Muscle of arm (tissue), 12 donors: ENCODE measurements around the gene HECTD1. TPM values are rescaled to one million over a fixed set of nuclear protein-coding genes. Genes with fewer than 3 reads are reported as not detected.
A peak's percentile ranks its signal among the peaks of the same experiment; 100 is the strongest.

Experiments used
- DNase-seq: peaks from one replicate; pipeline ENCODE4 v3.0.0-alpha.2; 2013
- polyA plus RNA-seq, 12 donors: library from polyadenylated mRNA; unstranded; fragments of 120-200 nt; gene quantifications; one replicate each; pipeline ENCODE4 v1.2.1, GENCODE V29; 2013; ENCODE audit not compliant: insufficient read length in 12 of 12

Gene HECTD1
- polyA plus RNA-seq, 12 donors = 74.2 to 157 (median 125) TPM; not detected in 1

- no peak for DNase-seq
These were observed 150.6 kb downstream of the HECTD1 start for GRCh38 chr14:31057035-31057434.

GRCh38 chr14:31052905-31053586 lies 154.5 kb downstream of the HECTD1 start:
- DNase-seq = peak; percentile 21

GRCh38 chr14:31051511-31051910 lies 156.1 kb downstream of the HECTD1 start:
- DNase-seq = no peak

- DNase-seq = no peak
These were observed 156.6 kb downstream of the HECTD1 start for GRCh38 chr14:31051023-31051422.

Other genes starting within 250 kb of the HECTD1 start
- gene AP4S1, start 182.1 kb downstream of the HECTD1 start, polyA plus RNA-seq = 10 to 100 TPM in 10 of 12 donors, 1 to 10 TPM in 1, not detected in 1; 9.4 to 20.8 (median 15.1) TPM
- gene STRN3, start 181.4 kb downstream of the HECTD1 start, polyA plus RNA-seq = 100 to 1,000 TPM in 1 of 12 donors, 10 to 100 TPM in 11; 42.2 to 142 (median 49.3) TPM
- 10 to 100 TPM in 11 of 12 donors, not detected in 1; 12.5 to 21.9 (median 17.6) TPM for gene HEATR5A, start 212.8 kb upstream of the HECTD1 start, polyA plus RNA-seq
- 10 to 100 TPM in 10 of 12 donors, 1 to 10 TPM in 1, not detected in 1; 9.6 to 16.8 (median 12.7) TPM for gene DTD2, start 249.7 kb upstream of the HECTD1 start, polyA plus RNA-seq